ENCODE results near the gene LYPD1.

- TF ChIP-seq CTCF (IDR thresholded peaks at IDR 0.05) (no peak), YY1 (IDR thresholded peaks at IDR 0.05; ENCODE audit: low read depth) (no peak), POLR2AphosphoS5 (IDR thresholded peaks at IDR 0.05; ENCODE audit: low read depth, low read length) (no peak), MXI1 (IDR thresholded peaks at IDR 0.05; ENCODE audit: low read depth, low read length) (no peak), CHD2 (IDR thresholded peaks at IDR 0.05; ENCODE audit: low read length, partially characterized antibody) (no peak), SIN3A (IDR thresholded peaks at IDR 0.05; ENCODE audit: borderline replicate concordance, low read depth, low read length) (no peak), GATA2 (CRISPR knock-in tag; IDR thresholded peaks at IDR 0.05) (no peak)
Observed at GRCh38 chr2:132646540-132647108, 23.4 kb downstream of the LYPD1 start.
